A549 (cell line): ENCODE results near the gene ESYT1. TPM values are rescaled to one million over a fixed set of nuclear protein-coding genes. Genes with fewer than 3 reads are reported as not detected.

ENCODE experiments used
- ATAC-seq, 2 experiments: fragments of 200-7000 bp in 1 of 2; fragments of >200 bp in 1 of 2; cut with Nextera tagmentation in 1 of 2; cut with Tn5 transposase in 1 of 2; 3 replicates each; pipeline versions ENCODE4 v1.8.0 to v1.9.1; 2018 to 2020; ENCODE audit warnings: mild to moderate bottlenecking in 1 of 2, moderate library complexity in 1 of 2
- CTCF ChIA-PET: fragments of 300-600 bp; sonication (Branson Sonifier 250); formaldehyde crosslinking; extraction: SDS; loops from one replicate; lab custom pipeline; 2021; ENCODE audit warnings: antibody characterized with exemption, inconsistent platforms; lab: Yijun Ruan, JAX
- POLR2A ChIA-PET: fragments of 350-600 bp; formaldehyde crosslinking; extraction: SDS; loops from one replicate; lab custom pipeline; 2021; ENCODE audit warnings: antibody characterized with exemption, inconsistent platforms; lab: Yijun Ruan, JAX
- DNase-seq, 2 experiments: peaks; one replicate each; pipeline versions ENCODE4 v3.0.0 to v3.0.0-alpha.2; 2011 to 2016; ENCODE audit warnings: low read depth in 1 of 2, low spot score in 1 of 2
- FAIRE-seq: peaks from 2 replicates; lab custom pipeline; 2011; peaks lifted over from hg19 to GRCh38; lab: Jason Lieb, UNC
- H3K27ac ChIP-seq, 2 experiments: fragments of >200 bp; sonication (Bioruptor Twin); formaldehyde crosslinking; 3 replicates each; pipeline ENCODE4 v1.5.1; 2016 to 2017
- H3K4me1 ChIP-seq: fragments of >200 bp; sonication (Bioruptor Twin); formaldehyde crosslinking; 3 replicates; pipeline ENCODE4 v1.6.1; 2016
- H3K4me2 ChIP-seq: fragments of >200 bp; sonication (Bioruptor Twin); formaldehyde crosslinking; 3 replicates; pipeline ENCODE4 v1.6.1; 2016
- H3K4me3 ChIP-seq: fragments of >200 bp; sonication (Bioruptor Twin); formaldehyde crosslinking; 3 replicates; pipeline ENCODE4 v1.5.1; 2016
- H3K9me3 ChIP-seq: fragments of >200 bp; sonication (Bioruptor Twin); formaldehyde crosslinking; 3 replicates; pipeline ENCODE4 v1.6.1; 2016
- CBX2 ChIP-seq: fragments of 200-600 bp; sonication (generic); IDR thresholded peaks from 2 replicates; pipeline ENCODE4 v1.6.1; 2016; ENCODE audit warnings: low read depth, mild to moderate bottlenecking, borderline replicate concordance
- CEBPB ChIP-seq, 2 experiments: fragments of >200 bp in 1 of 2; sonication (Bioruptor Twin) in 1 of 2; formaldehyde crosslinking in 1 of 2; IDR thresholded peaks; 2 replicates each; pipeline ENCODE4 v1.6.1; 2012 to 2016
- E2F6 ChIP-seq: IDR thresholded peaks from 2 replicates; pipeline ENCODE4 v1.6.1; 2012; ENCODE audit warnings: low read depth, borderline replicate concordance
- EHF ChIP-seq: fragments of 250-450 bp; sonication (Bioruptor Pico); IDR thresholded peaks from 2 replicates; pipeline ENCODE4 v1.5.0; 2020; ENCODE audit warnings: mild to moderate bottlenecking
- FOSL2 ChIP-seq, 2 experiments: fragments of 450-650 bp in 1 of 2; fragments of >200 bp in 1 of 2; sonication (Bioruptor Twin) in 1 of 2; formaldehyde crosslinking; IDR thresholded peaks; 2 replicates each; pipeline versions ENCODE4 v1.5.0 to v1.6.1; 2016 to 2020; ENCODE audit warnings: mild to moderate bottlenecking in 1 of 2, moderate library complexity in 1 of 2
- HEYL ChIP-seq: fragments of 250-450 bp; sonication (Bioruptor Pico); IDR thresholded peaks from 2 replicates; pipeline ENCODE4 v1.8.0; 2021; ENCODE audit warnings: mild to moderate bottlenecking, moderate library complexity
- JUN ChIP-seq, 2 experiments: fragments of >200 bp; sonication (Bioruptor Twin); formaldehyde crosslinking; IDR thresholded peaks; 2 replicates in 1 of 2; 3 replicates in 1 of 2; pipeline ENCODE4 v1.6.1; 2016 to 2017
- KDM1A ChIP-seq: fragments of 200-600 bp; sonication (generic); IDR thresholded peaks from 2 replicates; pipeline ENCODE4 v1.6.1; 2016; ENCODE audit warnings: low read depth, mild to moderate bottlenecking
- MAX ChIP-seq: IDR thresholded peaks from 2 replicates; pipeline ENCODE4 v1.6.1; 2012
- MAZ ChIP-seq: fragments of 150-350 bp; IDR thresholded peaks from 2 replicates; pipeline ENCODE4 v1.6.1; 2014; ENCODE audit warnings: antibody characterized with exemption, low read depth, low read length, borderline replicate concordance
- MYC ChIP-seq: IDR thresholded peaks from 2 replicates; pipeline ENCODE4 v1.6.1; 2012; ENCODE audit warnings: mild to moderate bottlenecking, inconsistent platforms, low read length, improper control_type of control experiment, borderline replicate concordance
- NFE2L2 ChIP-seq: fragments of 150-350 bp; conservative IDR thresholded peaks from 2 replicates; pipeline ENCODE4 v1.6.1; 2014; ENCODE audit warnings: low read length
- RAD21 ChIP-seq, 2 experiments: fragments of >200 bp in 1 of 2; sonication (Bioruptor Twin) in 1 of 2; formaldehyde crosslinking in 1 of 2; IDR thresholded peaks in 1 of 2; conservative IDR thresholded peaks in 1 of 2; 2 replicates in 1 of 2; 3 replicates in 1 of 2; pipeline ENCODE4 v1.6.1; 2012 to 2018; ENCODE audit warnings: inconsistent platforms in 1 of 2
- SREBF2 ChIP-seq: fragments of 450-650 bp; IDR thresholded peaks from 2 replicates; pipeline ENCODE4 v1.6.1; 2014; ENCODE audit warnings: mild to moderate bottlenecking, moderate library complexity
- ZNF302 ChIP-seq: fragments of 250-450 bp; sonication (Bioruptor Pico); IDR thresholded peaks from 2 replicates; pipeline ENCODE4 v1.9.0; 2021; ENCODE audit warnings: inconsistent platforms, mild to moderate bottlenecking, moderate library complexity
- ZSCAN20 ChIP-seq: fragments of 250-450 bp; sonication (Bioruptor Pico); IDR thresholded peaks from 2 replicates; pipeline ENCODE4 v1.8.0; 2022; ENCODE audit warnings: mild to moderate bottlenecking, moderate library complexity
- WGBS: methylation state at CpG from one replicate; pipeline ENCODE4 v1.1.6; 2017; ENCODE audit errors: missing lambda C conversion rate; 5-methylcytosine and 5-hydroxymethylcytosine counted together
- polyA plus RNA-seq, 4 experiments: library from polyadenylated mRNA; depleted of rRNA in 3 of 4; stranded (reverse); fragments of >200 nt; fragmentation: RNase III in 1 of 4; extraction: RNeasy Plus Mini Kit Qiagen cat#74134 plus additional on column Dnase treatment in 1 of 4; gene quantifications; 2 replicates in 3 of 4; 3 replicates in 1 of 4; pipeline ENCODE4 v1.2.3, GENCODE V29; 2011 to 2017
- TF ChIP-seq, protein P1 (sequence below): fragments of >200 bp; sonication (Bioruptor Twin); formaldehyde crosslinking; IDR thresholded peaks from 2 replicates; pipeline ENCODE4 v1.6.1; 2016
- TF ChIP-seq, protein P2 (sequence below): fragments of >200 bp; sonication (Bioruptor Twin); formaldehyde crosslinking; IDR thresholded peaks from 3 replicates; pipeline ENCODE4 v1.5.1; 2016

Gene ESYT1
- polyA plus RNA-seq, 2 of the 4 experiments (the other 2 are of a cell fraction), result 54.2 to 72.4 TPM

- no peak for TF ChIP-seq KDM1A
- TF ChIP-seq, protein P1, sequence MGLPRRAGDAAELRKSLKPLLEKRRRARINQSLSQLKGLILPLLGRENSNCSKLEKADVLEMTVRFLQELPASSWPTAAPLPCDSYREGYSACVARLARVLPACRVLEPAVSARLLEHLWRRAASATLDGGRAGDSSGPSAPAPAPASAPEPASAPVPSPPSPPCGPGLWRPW, result no peak
- TF ChIP-seq RAD21 (conservative IDR thresholded peaks at IDR 0.05 in 1 of 2, IDR thresholded peaks at IDR 0.05 in 1 of 2), result no peak
- no peak for TF ChIP-seq NFE2L2
- no peak for TF ChIP-seq SREBF2
- TF ChIP-seq EHF (CRISPR knock-in tag), result no peak
- no peak for TF ChIP-seq CBX2
- TF ChIP-seq, protein P2, sequence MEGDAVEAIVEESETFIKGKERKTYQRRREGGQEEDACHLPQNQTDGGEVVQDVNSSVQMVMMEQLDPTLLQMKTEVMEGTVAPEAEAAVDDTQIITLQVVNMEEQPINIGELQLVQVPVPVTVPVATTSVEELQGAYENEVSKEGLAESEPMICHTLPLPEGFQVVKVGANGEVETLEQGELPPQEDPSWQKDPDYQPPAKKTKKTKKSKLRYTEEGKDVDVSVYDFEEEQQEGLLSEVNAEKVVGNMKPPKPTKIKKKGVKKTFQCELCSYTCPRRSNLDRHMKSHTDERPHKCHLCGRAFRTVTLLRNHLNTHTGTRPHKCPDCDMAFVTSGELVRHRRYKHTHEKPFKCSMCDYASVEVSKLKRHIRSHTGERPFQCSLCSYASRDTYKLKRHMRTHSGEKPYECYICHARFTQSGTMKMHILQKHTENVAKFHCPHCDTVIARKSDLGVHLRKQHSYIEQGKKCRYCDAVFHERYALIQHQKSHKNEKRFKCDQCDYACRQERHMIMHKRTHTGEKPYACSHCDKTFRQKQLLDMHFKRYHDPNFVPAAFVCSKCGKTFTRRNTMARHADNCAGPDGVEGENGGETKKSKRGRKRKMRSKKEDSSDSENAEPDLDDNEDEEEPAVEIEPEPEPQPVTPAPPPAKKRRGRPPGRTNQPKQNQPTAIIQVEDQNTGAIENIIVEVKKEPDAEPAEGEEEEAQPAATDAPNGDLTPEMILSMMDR, result no peak
- no peak for TF ChIP-seq E2F6
- ATAC-seq, result no peak
- WGBS, result 86% methylated on average over 3 of the region's 3 CpGs
- no peak for DNase-seq
- ChIA-PET POLR2A (interaction anchor here (1.0 kb wide), 1 partner anchor 9 kb away, joined by 3 read pairs; the partner anchor contains the start of gene ZC3H10), CTCF (interaction anchor here (0.5 to 15.7 kb wide), 24 partner anchors 8 to 296 kb away, joined by 3 to 204 read pairs (median 5); partner anchors contain the start of genes ANKRD52, MYL6, SMARCC2 and ZC3H10)
- no peak for FAIRE-seq
- H3K4me3 ChIP-seq, result no peak overlapping the region
- H3K27ac ChIP-seq, result peak overlapping the region in 1 of 2 experiments; percentile 77; a peak in 3 of 6 replicates
- H3K4me1 ChIP-seq, result peaks cover 25% of the 10 kb centered on the region
- H3K4me2 ChIP-seq, result peak overlapping the region; percentile 83
- H3K9me3 ChIP-seq, result no peaks in the 10 kb centered on the region
Measured at GRCh38 chr12:56126732-56127239, 1.3 kb upstream of the ESYT1 start.

- no peak for DNase-seq
- H3K9me3 ChIP-seq, result no peaks in the 10 kb centered on the region
- H3K4me1 ChIP-seq, result peaks cover 25% of the 10 kb centered on the region
- H3K4me3 ChIP-seq, result peak overlapping the region; percentile 31; the same call in 2 of the 3 replicates
- WGBS, result 10% methylated on average over 8 of the region's 8 CpGs
- TF ChIP-seq MAZ (no peak), JUN (IDR thresholded peaks at IDR 0.05) (0 out of 5 replicates have a peak, but pooled peaks of 1 of the 2 experiments have one; percentile 21)
- peak overlapping the region; percentile 83 for H3K4me2 ChIP-seq
- FAIRE-seq, result no peak
- ChIA-PET CTCF (interaction anchor here (0.8 to 15.7 kb wide), 8 partner anchors 9 to 81 kb away, joined by 4 to 204 read pairs (median 7); partner anchors contain the start of genes MYL6, MYL6B, SMARCC2 and ZC3H10), POLR2A (interaction anchor here (0.6 to 2.0 kb wide), 17 partner anchors 9 to 561 kb away, joined by 3 to 40 read pairs (median 4); partner anchors contain the start of genes MYL6, MYL6B, PA2G4 and PTGES3)
- no peak for ATAC-seq
- H3K27ac ChIP-seq, result peak overlapping the region; percentile 55 to 77
Measured at GRCh38 chr12:56127485-56127887, 581 bp upstream of the ESYT1 start.

DNA sequence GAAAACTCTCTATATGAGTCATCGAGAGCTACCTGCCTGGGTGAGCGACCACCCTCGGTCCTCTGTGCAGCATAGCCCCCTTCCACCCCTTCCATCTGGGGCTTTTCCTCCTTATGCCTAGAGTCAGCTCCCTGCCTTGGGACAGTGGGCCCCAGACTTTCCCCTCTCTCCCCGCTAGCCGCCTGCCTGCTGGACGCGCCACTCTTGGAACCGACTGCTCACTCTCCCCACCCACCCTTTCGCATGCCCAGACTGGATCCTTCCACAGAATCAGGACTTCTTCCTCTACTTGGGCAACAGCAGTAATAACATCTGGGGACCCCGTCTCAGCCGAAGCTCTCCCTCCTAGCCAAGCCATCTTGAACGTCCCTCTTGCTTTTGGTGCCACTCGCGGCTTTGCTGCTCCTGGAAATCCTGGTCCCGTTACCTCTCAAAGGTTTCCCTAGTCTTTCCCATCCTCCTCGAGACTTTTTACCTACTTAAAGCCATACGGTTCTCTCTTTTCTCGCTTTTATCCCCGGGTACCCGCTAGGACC is 671 bp downstream of the ESYT1 start:
- Histone ChIP-seq H3K4me2 (peak overlapping the region; percentile 84), H3K4me3 (peak overlapping the region; percentile 76), H3K27ac (peak overlapping the region; percentile 87 to 89), H3K4me1 (peaks cover 25% of the 10 kb centered on the region), H3K9me3 (no peaks in the 10 kb centered on the region)
- FAIRE-seq (no peak), DNase-seq (peak in 1 of 2 experiments; percentile 29), ATAC-seq (peak; percentile 36 to 45)
- whole genome bisulfite sequencing, result 1% methylated on average over 20 of the region's 20 CpGs
- CTCF ChIA-PET, result interaction anchor here (0.6 to 15.7 kb wide), 9 partner anchors 10 to 248 kb away, joined by 3 to 204 read pairs (median 6); partner anchors contain the start of genes MYL6, MYL6B, SMARCC2 and ZC3H10
- POLR2A ChIA-PET, result interaction anchor here (0.9 to 2.0 kb wide), 11 partner anchors 10 to 155 kb away, joined by 3 to 40 read pairs (median 8); partner anchors contain the start of genes MYL6, MYL6B, PA2G4 and RAB5B
- no peak for TF ChIP-seq MYC
- no peak for TF ChIP-seq CEBPB (IDR thresholded peaks at IDR 0.05)
- no peak for TF ChIP-seq ZNF302 (CRISPR knock-in tag)
- TF ChIP-seq FOSL2 (IDR thresholded peaks at IDR 0.05), result no peak
- TF ChIP-seq FOSL2 (CRISPR knock-in tag; IDR thresholded peaks at IDR 0.05), result peak; percentile 71
- no peak for TF ChIP-seq ZSCAN20 (CRISPR knock-in tag)
- no peak for TF ChIP-seq HEYL
- 0 out of 2 replicates have a peak, but pooled peaks have one; percentile 8 for TF ChIP-seq MAX
